PC-9 (cell line): ENCODE results near the gene TMEM80. TPM values are rescaled to one million over a fixed set of nuclear protein-coding genes. Genes with fewer than 3 reads are reported as not detected.

Source experiments
- BruUV-seq: library from RNA; stranded (reverse); fragments of 400-500 nt; replicated peaks from 2 replicates; lab custom pipeline; 2021; lab: Mats Ljungman, UMichigan
- CTCF ChIA-PET: fragments of 300-600 bp; sonication (Branson Sonifier 250); formaldehyde crosslinking; loops from one replicate; lab custom pipeline; 2022; ENCODE audit warnings: antibody characterized with exemption; lab: Charles Lee
- POLR2A ChIA-PET: fragments of 300-600 bp; sonication (Branson Sonifier 250); formaldehyde crosslinking; loops from one replicate; lab custom pipeline; 2022; ENCODE audit warnings: antibody characterized with exemption; ENCODE audit not compliant: unreplicated experiment; lab: Charles Lee
- DNase-seq, 2 experiments: peaks; one replicate each; pipeline versions ENCODE4 v3.0.0 to v3.0.0-alpha.2; 2015 to 2022; ENCODE audit warnings: mixed read lengths in 1 of 2
- H2AFZ ChIP-seq: fragments of 200-600 bp; sonication (generic); 2 replicates; pipeline ENCODE4 v1.8.1; 2017; ENCODE audit warnings: antibody characterized with exemption
- H3F3A ChIP-seq: fragments of 200-600 bp; sonication (generic); 2 replicates; pipeline ENCODE4 v1.8.1; 2017; ENCODE audit warnings: antibody characterized with exemption, mild to moderate bottlenecking, low read depth; ENCODE audit not compliant: insufficient read depth
- H3K27ac ChIP-seq: fragments of 200-600 bp; sonication (generic); 2 replicates; pipeline ENCODE4 v1.6.1; 2016; ENCODE audit warnings: mixed run types
- H3K27me3 ChIP-seq: fragments of 200-600 bp; sonication (generic); 2 replicates; pipeline ENCODE4 v1.6.1; 2016; ENCODE audit warnings: low read depth, mixed run types; ENCODE audit not compliant: insufficient read depth
- H3K36me3 ChIP-seq: fragments of 200-600 bp; sonication (generic); 2 replicates; pipeline ENCODE4 v1.6.1; 2016; ENCODE audit warnings: low read depth, mixed run types
- H3K4me1 ChIP-seq: fragments of 200-600 bp; sonication (generic); replicated peaks from 2 replicates; pipeline ENCODE4 v1.6.1; 2016; ENCODE audit warnings: mixed run types; ENCODE audit not compliant: insufficient read depth
- H3K4me2 ChIP-seq: fragments of 200-600 bp; sonication (generic); 2 replicates; pipeline ENCODE4 v1.6.1; 2017; ENCODE audit warnings: mixed run types
- H3K4me3 ChIP-seq: fragments of 200-600 bp; sonication (generic); 2 replicates; pipeline ENCODE4 v1.6.1; 2016; ENCODE audit warnings: mixed run types
- H3K79me2 ChIP-seq: fragments of 200-600 bp; sonication (generic); 2 replicates; pipeline ENCODE4 v1.6.1; 2017; ENCODE audit warnings: low read depth, mixed run types
- H3K9me2 ChIP-seq: fragments of 200-600 bp; sonication (generic); 2 replicates; pipeline ENCODE4 v1.8.1; 2017; ENCODE audit warnings: mild to moderate bottlenecking; ENCODE audit not compliant: insufficient read depth
- H3K9me3 ChIP-seq: fragments of 200-600 bp; sonication (generic); 2 replicates; pipeline ENCODE4 v1.8.1; 2016; ENCODE audit warnings: low read depth; ENCODE audit not compliant: insufficient read depth
- H4K20me1 ChIP-seq: fragments of 200-600 bp; sonication (generic); 2 replicates; pipeline ENCODE4 v1.8.1; 2017; ENCODE audit not compliant: insufficient read depth
- EZH2 ChIP-seq: fragments of 200-600 bp; sonication (generic); IDR thresholded peaks from 2 replicates; pipeline ENCODE4 v1.8.0; 2017; ENCODE audit warnings: antibody characterized with exemption, low read depth
- intact Hi-C: fragments of 100-400 bp; cut with micrococcal nuclease; formaldehyde crosslinking; loops from one replicate; pipeline ENCODE4 v1.10.0; 2022; ENCODE audit not compliant: unreplicated experiment
- total RNA-seq: library from RNA; stranded (reverse); gene quantifications from 2 replicates; pipeline ENCODE4 v1.2.3, GENCODE V29; 2021
- TF ChIP-seq, protein P1 (sequence below): fragments of 200-600 bp; sonication (generic); conservative IDR thresholded peaks from 2 replicates; pipeline ENCODE4 v1.6.1; 2017; ENCODE audit warnings: mixed run types, antibody characterized with exemption, mild to moderate bottlenecking, moderate library complexity

Gene TMEM80
- total RNA-seq, 1 experiment from 2014 or later = 36.6 TPM

- no peaks in the 10 kb centered on the region for H3K27me3 ChIP-seq
- intact Hi-C loops = no loop called here
- peaks cover 15% of the 10 kb centered on the region; the same call in 1 of the 2 replicates for H3K4me1 ChIP-seq
- no TSS peak for BruUV-seq
- H2AFZ ChIP-seq = no peak overlapping the region
- no peak for DNase-seq
- H3K27ac ChIP-seq = no peak overlapping the region
- H3K9me2 ChIP-seq = no peaks in the 10 kb centered on the region
- H3F3A ChIP-seq = peaks cover 14% of the 10 kb centered on the region; the same call in 1 of the 2 replicates
- H3K4me2 ChIP-seq = no peak overlapping the region
- H3K9me3 ChIP-seq = no peaks in the 10 kb centered on the region
- ChIA-PET POLR2A (no interaction called here), CTCF (no interaction called here)
- no peaks in the 10 kb centered on the region for H4K20me1 ChIP-seq
- TF ChIP-seq, protein P1, sequence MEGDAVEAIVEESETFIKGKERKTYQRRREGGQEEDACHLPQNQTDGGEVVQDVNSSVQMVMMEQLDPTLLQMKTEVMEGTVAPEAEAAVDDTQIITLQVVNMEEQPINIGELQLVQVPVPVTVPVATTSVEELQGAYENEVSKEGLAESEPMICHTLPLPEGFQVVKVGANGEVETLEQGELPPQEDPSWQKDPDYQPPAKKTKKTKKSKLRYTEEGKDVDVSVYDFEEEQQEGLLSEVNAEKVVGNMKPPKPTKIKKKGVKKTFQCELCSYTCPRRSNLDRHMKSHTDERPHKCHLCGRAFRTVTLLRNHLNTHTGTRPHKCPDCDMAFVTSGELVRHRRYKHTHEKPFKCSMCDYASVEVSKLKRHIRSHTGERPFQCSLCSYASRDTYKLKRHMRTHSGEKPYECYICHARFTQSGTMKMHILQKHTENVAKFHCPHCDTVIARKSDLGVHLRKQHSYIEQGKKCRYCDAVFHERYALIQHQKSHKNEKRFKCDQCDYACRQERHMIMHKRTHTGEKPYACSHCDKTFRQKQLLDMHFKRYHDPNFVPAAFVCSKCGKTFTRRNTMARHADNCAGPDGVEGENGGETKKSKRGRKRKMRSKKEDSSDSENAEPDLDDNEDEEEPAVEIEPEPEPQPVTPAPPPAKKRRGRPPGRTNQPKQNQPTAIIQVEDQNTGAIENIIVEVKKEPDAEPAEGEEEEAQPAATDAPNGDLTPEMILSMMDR = no peak
- no peak for TF ChIP-seq EZH2
- no peaks in the 10 kb centered on the region for H3K36me3 ChIP-seq
- no peak overlapping the region for H3K4me3 ChIP-seq
- peaks cover 17% of the 10 kb centered on the region for H3K79me2 ChIP-seq
These were observed 6.3 kb downstream of the TMEM80 start for GRCh38 chr11:701741-702461.

DNA sequence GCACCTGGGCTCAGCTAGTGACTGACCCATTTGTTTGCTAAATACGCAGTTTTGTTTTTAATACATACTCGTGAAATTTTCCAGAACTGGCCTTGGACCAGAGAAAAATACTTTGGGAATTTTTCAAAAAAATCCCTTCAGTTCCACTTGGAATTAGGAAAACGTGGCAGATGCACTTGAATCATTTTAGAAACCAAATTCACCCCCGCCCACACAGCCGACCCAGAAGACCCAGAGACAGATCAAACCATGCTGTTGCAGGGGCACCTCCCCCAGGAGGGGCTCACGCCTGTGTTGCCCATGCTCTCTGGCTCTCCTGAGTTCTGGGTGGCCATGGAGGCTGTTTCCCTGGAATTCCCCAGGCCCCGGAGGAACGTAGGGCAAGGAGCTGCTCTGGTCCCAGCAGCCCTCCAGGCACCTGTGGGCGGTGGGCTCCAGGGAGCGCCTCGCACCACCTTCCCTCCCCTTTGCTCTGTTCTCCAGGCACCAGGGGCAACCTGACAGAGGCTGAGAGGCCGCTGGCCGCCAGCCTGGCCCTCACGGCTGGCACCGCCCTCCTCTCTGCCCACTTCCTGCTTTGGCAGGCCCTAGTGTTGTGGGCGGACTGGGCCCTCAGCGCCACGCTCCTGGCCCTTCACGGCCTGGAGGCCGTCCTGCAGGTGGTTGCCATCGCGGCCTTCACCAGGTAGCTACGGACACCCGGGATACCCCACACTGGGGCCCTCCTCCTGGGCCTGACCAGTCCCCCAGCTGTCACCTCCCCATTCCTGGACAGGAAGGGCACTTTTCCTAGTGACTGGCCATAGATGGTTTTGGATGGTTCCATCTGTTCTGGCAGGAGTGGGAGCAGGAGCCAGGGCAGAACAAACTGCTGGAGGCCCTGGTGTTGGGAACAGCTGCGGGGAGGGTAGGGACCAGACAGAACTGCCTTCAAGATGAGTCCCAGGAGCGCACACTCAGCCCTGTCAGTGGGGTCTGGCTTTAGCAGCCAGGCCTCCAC, 7.1 kb downstream of the TMEM80 start:
- Histone ChIP-seq H3K9me3 (no peaks in the 10 kb centered on the region), H3K4me1 (peaks cover 10% of the 10 kb centered on the region; the same call in 1 of the 2 replicates), H2AFZ (no peak overlapping the region), H4K20me1 (no peaks in the 10 kb centered on the region), H3K9me2 (no peaks in the 10 kb centered on the region), H3F3A (peaks cover 14% of the 10 kb centered on the region; the same call in 1 of the 2 replicates), H3K27ac (no peak overlapping the region), H3K4me2 (no peak overlapping the region), H3K4me3 (no peak overlapping the region), H3K27me3 (no peaks in the 10 kb centered on the region), H3K79me2 (peaks cover 14% of the 10 kb centered on the region), H3K36me3 (no peaks in the 10 kb centered on the region)
- POLR2A ChIA-PET = interaction anchor here (0.6 kb wide), 2 partner anchors 74 to 127 kb away, joined by 3 to 6 read pairs; partner anchors contain the start of genes GATD1 and PHRF1
- no TSS peak for BruUV-seq
- CTCF ChIA-PET = no interaction called here
- no peak for TF ChIP-seq EZH2
- TF ChIP-seq, protein P1 = no peak
- intact Hi-C loops = no loop called here
- peak in 1 of 2 experiments; percentile 67 for DNase-seq

DNA sequence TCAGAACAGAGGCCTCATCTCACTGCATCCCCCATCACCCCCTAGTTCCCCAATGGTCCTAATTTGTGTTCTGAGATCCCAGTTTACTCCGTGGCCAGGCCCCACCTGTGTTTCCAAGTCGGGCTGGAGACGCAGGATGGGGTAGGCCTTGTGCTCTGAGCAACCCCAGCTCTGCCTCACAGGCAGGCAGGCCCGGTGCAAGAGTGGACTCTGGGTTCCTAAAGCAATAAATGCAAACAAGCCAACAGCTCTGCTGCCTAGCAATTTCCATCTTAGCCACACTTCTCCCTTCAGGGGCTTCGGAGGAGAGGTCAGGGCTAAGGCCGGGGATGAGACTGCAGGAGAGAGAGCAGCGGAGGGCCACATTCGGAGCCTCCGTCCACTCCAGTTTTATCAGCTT, 7.9 kb downstream of the TMEM80 start:
- no peaks in the 10 kb centered on the region for H3K27me3 ChIP-seq
- no peaks in the 10 kb centered on the region for H3K9me3 ChIP-seq
- H3K4me2 ChIP-seq = no peak overlapping the region
- CTCF ChIA-PET = no interaction called here
- H3F3A ChIP-seq = peaks cover 14% of the 10 kb centered on the region; the same call in 1 of the 2 replicates
- H4K20me1 ChIP-seq = no peaks in the 10 kb centered on the region; the same call in 1 of the 2 replicates
- peaks cover 16% of the 10 kb centered on the region for H3K4me1 ChIP-seq
- BruUV-seq = no TSS peak
- no peaks in the 10 kb centered on the region for H3K36me3 ChIP-seq
- intact Hi-C loops = no loop called here
- no peaks in the 10 kb centered on the region for H3K9me2 ChIP-seq
- H3K79me2 ChIP-seq = peaks cover 15% of the 10 kb centered on the region
- POLR2A ChIA-PET = interaction anchor here (0.6 kb wide), 1 partner anchor 128 kb away, joined by 6 read pairs; the partner anchor contains the start of gene PHRF1
- DNase-seq = no peak
- H3K27ac ChIP-seq = no peak overlapping the region
- H3K4me3 ChIP-seq = no peak overlapping the region
- H2AFZ ChIP-seq = no peak overlapping the region
- TF ChIP-seq, protein P1 = no peak
- no peak for TF ChIP-seq EZH2
